ENCODE results near the gene AGAP1. TPM values are rescaled to one million over a fixed set of nuclear protein-coding genes. Genes with fewer than 3 reads are reported as not detected.

Gene AGAP1
- polyA plus RNA-seq, 2 of the 4 experiments (the other 2 are of a cell fraction) = 20.2 to 21.9 TPM

- WGBS (ENCODE audit: missing lambda C conversion rate) = 89% methylated on average over 17 of the region's 17 CpGs
- no peak overlapping the region for H3K27ac ChIP-seq
- ChIA-PET POLR2A (no interaction called here), CTCF (interaction anchor here (1.1 to 2.1 kb wide), 3 partner anchors 9 to 52 kb away, joined by 3 to 6 read pairs (median 4); no protein-coding TSS in a partner anchor)
- no peak overlapping the region for H3K4me3 ChIP-seq
- TF ChIP-seq MYC (IDR thresholded peaks at IDR 0.05; ENCODE audit: borderline replicate concordance, low read length) = no peak
- no peak for TF ChIP-seq SMC3 (IDR thresholded peaks at IDR 0.05)
- no peak for TF ChIP-seq RFX5 (IDR thresholded peaks at IDR 0.05)
- TF ChIP-seq ZNF302 (CRISPR knock-in tag; IDR thresholded peaks at IDR 0.05) = no peak
- TF ChIP-seq MAX (IDR thresholded peaks at IDR 0.05) = no peak
- TF ChIP-seq PBX3 (IDR thresholded peaks at IDR 0.05) = no peak
- TF ChIP-seq REST (IDR thresholded peaks at IDR 0.05) = no peak
- TF ChIP-seq EHMT2 (IDR thresholded peaks at IDR 0.05; ENCODE audit: low read depth) = no peak
- TF ChIP-seq JUNB (IDR thresholded peaks at IDR 0.05) = no peak
- TF ChIP-seq HOXB5 (CRISPR knock-in tag; IDR thresholded peaks at IDR 0.05) = no peak
- no peak for TF ChIP-seq EHF (CRISPR knock-in tag; IDR thresholded peaks at IDR 0.05)
- no peak for TF ChIP-seq PHF8 (IDR thresholded peaks at IDR 0.05; ENCODE audit: borderline replicate concordance, low read depth)
- no peak for TF ChIP-seq ZSCAN20 (CRISPR knock-in tag; IDR thresholded peaks at IDR 0.05)
- no peak for FAIRE-seq
- no peak for ATAC-seq
- H3K9me3 ChIP-seq = no peaks in the 10 kb centered on the region
- no peak for DNase-seq (ENCODE audit: low read depth in 1 of 2, low spot score in 1 of 2)
- H3K4me1 ChIP-seq = peaks cover 14% of the 10 kb centered on the region
- H3K4me2 ChIP-seq = no peak overlapping the region
Observed at GRCh38 chr2:235727891-235728799, 234.3 kb downstream of the AGAP1 start.

- H3K4me1 ChIP-seq = peaks cover 14% of the 10 kb centered on the region
- H3K9me3 ChIP-seq = no peaks in the 10 kb centered on the region
- H3K4me2 ChIP-seq = no peak overlapping the region
- ChIA-PET POLR2A (no interaction called here), CTCF (interaction anchor here (1.1 to 2.8 kb wide), 2 partner anchors 18 to 51 kb away, joined by 3 to 12 read pairs; no protein-coding TSS in a partner anchor)
- no peak for ATAC-seq
- WGBS (ENCODE audit: missing lambda C conversion rate) = 92% methylated on average over 11 of the region's 12 CpGs
- no peak overlapping the region for H3K27ac ChIP-seq
- DNase-seq (ENCODE audit: low read depth in 1 of 2, low spot score in 1 of 2) = no peak
- no peak for FAIRE-seq
- no peak overlapping the region for H3K4me3 ChIP-seq
- TF ChIP-seq USF2 (IDR thresholded peaks at IDR 0.05) (no peak), GATA3 (IDR thresholded peaks at IDR 0.05; ENCODE audit: borderline replicate concordance) (no peak), CTCF (IDR thresholded peaks at IDR 0.05) (no peak), REST (IDR thresholded peaks at IDR 0.05) (no peak), RAD21 (conservative IDR thresholded peaks at IDR 0.05 in 1 of 2, IDR thresholded peaks at IDR 0.05 in 1 of 2) (no peak), TP53 (CRISPR knock-in tag; IDR thresholded peaks at IDR 0.05) (no peak), NPAS2 (CRISPR knock-in tag; IDR thresholded peaks at IDR 0.05; ENCODE audit: borderline replicate concordance) (no peak), EHF (CRISPR knock-in tag; IDR thresholded peaks at IDR 0.05) (no peak), ZC3H11A (IDR thresholded peaks at IDR 0.05) (no peak), FOSL2 (IDR thresholded peaks at IDR 0.05) (no peak), FOSL2 (CRISPR knock-in tag; IDR thresholded peaks at IDR 0.05) (no peak), HOXA7 (CRISPR knock-in tag; IDR thresholded peaks at IDR 0.05) (no peak)
Observed at GRCh38 chr2:235728800-235729556, 235.1 kb downstream of the AGAP1 start.

All from A549 (cell line).